Articular chondrocyte of knee joint (primary cell): ENCODE results near the gene FAT3. TPM values are rescaled to one million over a fixed set of nuclear protein-coding genes. Genes with fewer than 3 reads are reported as not detected.

ENCODE experiments used
- total RNA-seq: library from RNA; depleted of rRNA; stranded (reverse); fragments of >200 nt; gene quantifications from 2 replicates; pipeline ENCODE4 v1.2.3, GENCODE V29; 2012

Gene FAT3
- 13.9 and 14.6 TPM in 2 replicates for total RNA-seq

GRCh38 chr11:92224407-92225124, at the start of gene FAT3:
FAT3 (plus strand) TSS chr11:92224818; CDS start chr11:92352113, 127,295 bp downstream.

